Fibroblast of pulmonary artery (primary cell): ENCODE results near the gene KCNQ5.

ENCODE experiments used
- DNase-seq: peaks from one replicate; pipeline ENCODE4 v3.0.0-alpha.2; 2010; ENCODE audit warnings: low read depth
- H3K4me3 ChIP-seq: replicated peaks from 2 replicates; pipeline ENCODE4 v1.5.1; 2011; ENCODE audit warnings: low read depth, mild to moderate bottlenecking, control low read depth, low read length, moderate library complexity
- TF ChIP-seq, protein P1 (sequence below): IDR thresholded peaks from 2 replicates; pipeline ENCODE4 v1.5.1; 2011; ENCODE audit warnings: mild to moderate bottlenecking, control low read depth, low read length, inconsistent platforms; ENCODE audit errors: missing control alignments

The KCNQ5 gene

DNA sequence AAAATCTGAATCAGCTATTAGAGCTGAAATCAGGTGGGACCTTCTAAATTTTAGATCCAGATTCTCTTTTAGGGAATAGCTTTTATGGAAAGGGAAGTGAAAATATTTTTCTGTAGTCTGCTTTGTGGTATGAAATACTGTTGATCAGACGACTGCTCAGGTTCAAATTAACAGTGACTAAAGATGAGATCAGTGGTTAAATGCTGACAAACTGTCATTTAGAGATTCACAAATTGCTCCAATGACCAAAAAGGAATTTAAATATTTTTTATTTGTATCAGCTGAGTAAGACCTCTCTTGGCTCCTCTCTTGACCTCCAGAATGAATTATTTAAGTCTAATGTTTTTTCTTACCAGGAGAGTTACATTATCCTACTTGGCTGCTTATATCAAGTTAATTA lies 77.3 kb downstream of the KCNQ5 start:
- TF ChIP-seq, protein P1, sequence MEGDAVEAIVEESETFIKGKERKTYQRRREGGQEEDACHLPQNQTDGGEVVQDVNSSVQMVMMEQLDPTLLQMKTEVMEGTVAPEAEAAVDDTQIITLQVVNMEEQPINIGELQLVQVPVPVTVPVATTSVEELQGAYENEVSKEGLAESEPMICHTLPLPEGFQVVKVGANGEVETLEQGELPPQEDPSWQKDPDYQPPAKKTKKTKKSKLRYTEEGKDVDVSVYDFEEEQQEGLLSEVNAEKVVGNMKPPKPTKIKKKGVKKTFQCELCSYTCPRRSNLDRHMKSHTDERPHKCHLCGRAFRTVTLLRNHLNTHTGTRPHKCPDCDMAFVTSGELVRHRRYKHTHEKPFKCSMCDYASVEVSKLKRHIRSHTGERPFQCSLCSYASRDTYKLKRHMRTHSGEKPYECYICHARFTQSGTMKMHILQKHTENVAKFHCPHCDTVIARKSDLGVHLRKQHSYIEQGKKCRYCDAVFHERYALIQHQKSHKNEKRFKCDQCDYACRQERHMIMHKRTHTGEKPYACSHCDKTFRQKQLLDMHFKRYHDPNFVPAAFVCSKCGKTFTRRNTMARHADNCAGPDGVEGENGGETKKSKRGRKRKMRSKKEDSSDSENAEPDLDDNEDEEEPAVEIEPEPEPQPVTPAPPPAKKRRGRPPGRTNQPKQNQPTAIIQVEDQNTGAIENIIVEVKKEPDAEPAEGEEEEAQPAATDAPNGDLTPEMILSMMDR = no peak
- H3K4me3 ChIP-seq = no peak overlapping the region
- no peak for DNase-seq

DNA sequence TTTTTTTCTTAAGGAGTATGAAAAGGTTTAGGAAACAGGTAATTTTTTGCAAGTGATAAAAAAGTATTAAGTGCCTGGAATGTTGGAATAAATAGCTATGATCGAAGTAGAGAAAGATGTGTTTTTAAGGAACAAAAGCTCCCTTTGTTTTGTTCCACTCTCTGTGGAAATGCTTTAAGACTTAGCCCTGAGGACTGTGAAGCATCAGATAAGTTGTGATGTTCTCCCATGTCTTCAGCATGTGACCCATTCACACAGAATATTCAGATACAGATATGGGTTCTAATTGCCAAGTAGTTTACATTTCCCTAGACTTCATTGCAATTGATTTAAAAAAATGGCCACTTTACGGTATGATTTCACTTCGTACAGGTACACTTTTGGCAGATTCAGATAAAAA lies 80.6 kb downstream of the KCNQ5 start:
- no peak for DNase-seq
- H3K4me3 ChIP-seq = no peak overlapping the region
- TF ChIP-seq, protein P1 = no peak

DNA sequence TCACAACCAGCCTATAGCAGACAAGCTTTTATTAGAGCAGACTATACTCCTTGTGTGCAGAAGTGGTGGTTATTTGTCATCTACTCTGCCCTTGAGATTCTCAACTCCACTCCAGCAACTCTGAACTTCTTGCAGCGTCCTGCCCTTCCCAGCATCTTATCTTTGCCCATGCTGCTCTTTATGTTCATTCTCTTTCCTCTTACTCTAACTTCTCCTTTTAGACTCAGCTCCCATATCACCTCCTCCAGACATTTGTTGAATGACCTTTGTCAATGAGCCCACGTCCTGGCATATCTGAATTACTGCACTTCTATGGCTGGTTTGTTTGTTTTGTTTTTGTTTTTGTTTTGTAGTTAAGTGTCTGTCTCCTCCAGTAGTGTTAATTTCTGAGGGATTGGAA lies 81.2 kb downstream of the KCNQ5 start:
- H3K4me3 ChIP-seq = no peak overlapping the region
- TF ChIP-seq, protein P1 = no peak
- no peak for DNase-seq

DNA sequence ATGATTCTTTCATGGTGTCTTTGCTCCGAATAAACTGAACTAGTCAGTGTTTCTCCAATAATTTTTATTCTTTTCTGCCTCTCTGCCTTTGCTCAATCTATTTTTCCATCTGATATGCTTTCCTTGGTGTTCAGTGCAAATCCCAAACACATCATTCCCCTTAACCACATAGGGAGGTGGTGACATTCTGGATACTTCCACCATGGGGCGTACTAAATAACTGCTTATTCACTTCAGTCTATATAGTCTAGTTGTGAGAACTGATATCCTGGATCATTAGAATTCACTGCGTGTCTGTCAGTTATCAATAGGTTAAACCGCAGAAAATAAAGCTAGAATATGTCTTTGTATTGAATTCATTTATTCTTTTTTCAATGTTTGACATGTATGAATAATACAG lies 83.1 kb downstream of the KCNQ5 start:
- TF ChIP-seq, protein P1 = peak; percentile 24
- peak; percentile 13 for DNase-seq
- H3K4me3 ChIP-seq = no peak overlapping the region

DNA sequence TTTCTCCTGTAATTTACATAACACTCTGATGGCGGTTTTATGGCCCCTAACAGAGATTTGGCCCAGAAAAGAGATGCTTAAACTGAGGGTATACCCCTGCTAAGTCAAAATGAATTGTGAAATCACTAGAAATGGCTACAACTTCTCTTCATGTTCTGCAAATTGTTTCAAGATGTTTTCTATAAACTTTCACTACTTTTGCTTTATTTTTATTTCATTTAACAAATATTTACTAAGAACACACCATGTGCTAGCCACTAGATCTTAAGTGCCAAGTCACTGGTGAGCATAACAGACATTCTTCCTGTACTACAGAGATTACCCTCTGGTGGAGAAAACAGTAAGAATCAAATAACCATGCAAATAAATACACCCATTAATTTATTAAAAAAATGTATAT lies 87.6 kb downstream of the KCNQ5 start:
- DNase-seq = no peak
- no peak overlapping the region for H3K4me3 ChIP-seq
- TF ChIP-seq, protein P1 = no peak

DNA sequence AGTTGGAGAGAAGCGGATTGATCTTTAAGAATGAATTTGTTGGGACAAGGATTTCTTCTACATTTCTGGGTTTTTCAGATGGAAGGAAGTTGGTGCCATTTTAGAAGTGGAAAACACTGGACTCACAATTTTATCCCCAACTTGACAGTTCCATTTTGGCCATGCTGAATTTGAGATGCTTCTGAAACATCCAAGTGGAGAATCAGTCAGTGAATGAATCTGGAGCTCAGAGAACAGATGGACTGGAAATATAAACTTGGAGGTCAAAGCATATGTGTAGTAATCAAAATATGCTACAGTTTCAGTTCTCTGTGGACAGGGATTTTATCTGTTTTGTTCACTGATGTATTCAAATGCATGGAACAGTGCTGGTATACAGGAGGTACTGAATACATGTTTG lies 89.9 kb downstream of the KCNQ5 start:
- TF ChIP-seq, protein P1 = no peak
- no peak for DNase-seq

DNA sequence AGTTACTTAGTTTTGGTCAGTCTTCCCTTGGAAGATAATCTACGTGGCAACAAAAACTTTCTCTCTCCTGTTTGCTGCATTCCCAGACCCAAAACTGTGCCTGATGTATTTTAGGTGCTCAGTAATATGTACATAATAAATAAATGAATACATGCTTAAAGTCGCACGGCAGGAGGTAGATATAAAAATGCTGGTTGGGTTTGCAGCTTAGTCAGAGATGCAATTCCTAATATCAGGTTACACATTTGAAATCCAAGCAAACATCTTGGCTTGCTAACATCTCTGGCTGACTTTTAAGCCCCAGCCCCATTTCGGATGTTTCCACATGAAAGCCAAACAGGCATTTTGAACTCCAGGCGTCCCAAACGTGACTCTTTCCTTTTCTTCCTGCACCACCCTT lies 91.0 kb downstream of the KCNQ5 start:
- TF ChIP-seq, protein P1 = no peak
- no peak for DNase-seq
- no peak overlapping the region for H3K4me3 ChIP-seq

More for the DNA sequence above, 89.9 kb downstream of the KCNQ5 start:
- no peak overlapping the region for H3K4me3 ChIP-seq
